Uterus (tissue), 2 donors: ENCODE data around the gene SESTD1.

Source experiments
- POLR2A ChIP-seq, 2 donors: fragments of 450-650 bp; IDR thresholded peaks; one replicate each; pipeline ENCODE4 v1.6.1; 2016; ENCODE audit warnings: antibody characterized with exemption in 2 of 2, mild to moderate bottlenecking in 1 of 2, moderate library complexity in 1 of 2
- TF ChIP-seq, protein P1 (sequence below), 4 experiments: fragments of 200-600 bp in 2 of 4; fragments of 450-650 bp in 2 of 4; sonication (generic) in 2 of 4; IDR thresholded peaks; one replicate each; pipeline ENCODE4 v1.5.1; 2016 to 2019; ENCODE audit warnings: antibody characterized with exemption in 4 of 4, mild to moderate bottlenecking in 2 of 4, moderate library complexity in 1 of 4

- TF ChIP-seq, protein P1, sequence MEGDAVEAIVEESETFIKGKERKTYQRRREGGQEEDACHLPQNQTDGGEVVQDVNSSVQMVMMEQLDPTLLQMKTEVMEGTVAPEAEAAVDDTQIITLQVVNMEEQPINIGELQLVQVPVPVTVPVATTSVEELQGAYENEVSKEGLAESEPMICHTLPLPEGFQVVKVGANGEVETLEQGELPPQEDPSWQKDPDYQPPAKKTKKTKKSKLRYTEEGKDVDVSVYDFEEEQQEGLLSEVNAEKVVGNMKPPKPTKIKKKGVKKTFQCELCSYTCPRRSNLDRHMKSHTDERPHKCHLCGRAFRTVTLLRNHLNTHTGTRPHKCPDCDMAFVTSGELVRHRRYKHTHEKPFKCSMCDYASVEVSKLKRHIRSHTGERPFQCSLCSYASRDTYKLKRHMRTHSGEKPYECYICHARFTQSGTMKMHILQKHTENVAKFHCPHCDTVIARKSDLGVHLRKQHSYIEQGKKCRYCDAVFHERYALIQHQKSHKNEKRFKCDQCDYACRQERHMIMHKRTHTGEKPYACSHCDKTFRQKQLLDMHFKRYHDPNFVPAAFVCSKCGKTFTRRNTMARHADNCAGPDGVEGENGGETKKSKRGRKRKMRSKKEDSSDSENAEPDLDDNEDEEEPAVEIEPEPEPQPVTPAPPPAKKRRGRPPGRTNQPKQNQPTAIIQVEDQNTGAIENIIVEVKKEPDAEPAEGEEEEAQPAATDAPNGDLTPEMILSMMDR (IDR thresholded peaks at IDR 0.05), result no peak
- no peak for TF ChIP-seq POLR2A (IDR thresholded peaks at IDR 0.05)
Observed at GRCh38 chr2:179274749-179275148, 10.1 kb upstream of the SESTD1 start.
